Right atrium auricular region (tissue), 2 donors: Measurements from ENCODE around the gene PEPD. TPM values are rescaled to one million over a fixed set of nuclear protein-coding genes. Genes with fewer than 3 reads are reported as not detected.

Source experiments
- DNase-seq: peaks from one replicate; pipeline ENCODE4 v3.0.0-alpha.2; 2019; ENCODE audit warnings: low spot score
- H3K27ac ChIP-seq, 2 donors: fragments of 200-600 bp; sonication (generic); 1 replicate in 1 of 2; 2 replicates in 1 of 2; pipeline ENCODE4 v1.5.1; 2016 to 2019
- H3K27me3 ChIP-seq, 2 donors: fragments of 200-600 bp; sonication (generic); one replicate each; pipeline versions ENCODE4 v1.5.1 to v1.6.0; 2017 to 2019
- H3K36me3 ChIP-seq: fragments of 200-600 bp; sonication (generic); one replicate; pipeline ENCODE4 v1.5.1; 2016
- H3K4me1 ChIP-seq, 2 donors: fragments of 200-600 bp; sonication (generic); one replicate each; pipeline versions ENCODE4 v1.5.1 to v1.6.0; 2017 to 2019
- H3K4me3 ChIP-seq, 2 donors: fragments of 200-600 bp; sonication (generic); 1 replicate in 1 of 2; 2 replicates in 1 of 2; pipeline ENCODE4 v1.5.1; 2017 to 2019; ENCODE audit warnings: mild to moderate bottlenecking in 1 of 2, moderate library complexity in 1 of 2
- H3K9me3 ChIP-seq, 2 donors: fragments of 200-600 bp; sonication (generic); one replicate each; pipeline ENCODE4 v1.5.1; 2019
- total RNA-seq, 2 donors: library from RNA; depleted of rRNA; stranded (reverse); fragments of >200 nt; gene quantifications; one replicate each; pipeline ENCODE4 v1.1.0, GENCODE V29; 2016
- TF ChIP-seq, protein P1 (sequence below), 2 donors: fragments of 200-600 bp; sonication (generic); IDR thresholded peaks; one replicate each; pipeline ENCODE4 v1.5.1; 2019; ENCODE audit warnings: antibody characterized with exemption in 2 of 2

Gene PEPD
- total RNA-seq, 2 donors from 2014 or later: 27.1 to 38.9 TPM

DNA sequence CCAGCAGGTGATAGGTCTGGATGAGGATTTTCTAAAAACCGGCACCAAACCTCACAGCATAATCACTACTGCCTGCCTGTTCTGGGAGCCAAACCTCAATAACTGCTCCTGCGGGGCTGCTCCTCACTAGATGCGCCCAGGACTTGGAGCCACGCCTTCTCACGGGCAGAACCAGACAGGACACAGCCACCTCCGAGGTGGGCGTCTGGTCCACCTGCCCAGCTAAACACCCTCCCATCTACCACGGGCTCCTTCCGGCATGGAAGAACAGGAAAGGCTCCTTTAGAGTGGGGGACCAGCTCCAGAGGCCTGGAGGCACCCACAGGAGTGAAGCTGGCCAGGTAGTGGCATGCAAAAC is 73.5 kb downstream of the PEPD start:
- no peak for DNase-seq
- TF ChIP-seq, protein P1, sequence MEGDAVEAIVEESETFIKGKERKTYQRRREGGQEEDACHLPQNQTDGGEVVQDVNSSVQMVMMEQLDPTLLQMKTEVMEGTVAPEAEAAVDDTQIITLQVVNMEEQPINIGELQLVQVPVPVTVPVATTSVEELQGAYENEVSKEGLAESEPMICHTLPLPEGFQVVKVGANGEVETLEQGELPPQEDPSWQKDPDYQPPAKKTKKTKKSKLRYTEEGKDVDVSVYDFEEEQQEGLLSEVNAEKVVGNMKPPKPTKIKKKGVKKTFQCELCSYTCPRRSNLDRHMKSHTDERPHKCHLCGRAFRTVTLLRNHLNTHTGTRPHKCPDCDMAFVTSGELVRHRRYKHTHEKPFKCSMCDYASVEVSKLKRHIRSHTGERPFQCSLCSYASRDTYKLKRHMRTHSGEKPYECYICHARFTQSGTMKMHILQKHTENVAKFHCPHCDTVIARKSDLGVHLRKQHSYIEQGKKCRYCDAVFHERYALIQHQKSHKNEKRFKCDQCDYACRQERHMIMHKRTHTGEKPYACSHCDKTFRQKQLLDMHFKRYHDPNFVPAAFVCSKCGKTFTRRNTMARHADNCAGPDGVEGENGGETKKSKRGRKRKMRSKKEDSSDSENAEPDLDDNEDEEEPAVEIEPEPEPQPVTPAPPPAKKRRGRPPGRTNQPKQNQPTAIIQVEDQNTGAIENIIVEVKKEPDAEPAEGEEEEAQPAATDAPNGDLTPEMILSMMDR (IDR thresholded peaks at IDR 0.05): no peak

DNA sequence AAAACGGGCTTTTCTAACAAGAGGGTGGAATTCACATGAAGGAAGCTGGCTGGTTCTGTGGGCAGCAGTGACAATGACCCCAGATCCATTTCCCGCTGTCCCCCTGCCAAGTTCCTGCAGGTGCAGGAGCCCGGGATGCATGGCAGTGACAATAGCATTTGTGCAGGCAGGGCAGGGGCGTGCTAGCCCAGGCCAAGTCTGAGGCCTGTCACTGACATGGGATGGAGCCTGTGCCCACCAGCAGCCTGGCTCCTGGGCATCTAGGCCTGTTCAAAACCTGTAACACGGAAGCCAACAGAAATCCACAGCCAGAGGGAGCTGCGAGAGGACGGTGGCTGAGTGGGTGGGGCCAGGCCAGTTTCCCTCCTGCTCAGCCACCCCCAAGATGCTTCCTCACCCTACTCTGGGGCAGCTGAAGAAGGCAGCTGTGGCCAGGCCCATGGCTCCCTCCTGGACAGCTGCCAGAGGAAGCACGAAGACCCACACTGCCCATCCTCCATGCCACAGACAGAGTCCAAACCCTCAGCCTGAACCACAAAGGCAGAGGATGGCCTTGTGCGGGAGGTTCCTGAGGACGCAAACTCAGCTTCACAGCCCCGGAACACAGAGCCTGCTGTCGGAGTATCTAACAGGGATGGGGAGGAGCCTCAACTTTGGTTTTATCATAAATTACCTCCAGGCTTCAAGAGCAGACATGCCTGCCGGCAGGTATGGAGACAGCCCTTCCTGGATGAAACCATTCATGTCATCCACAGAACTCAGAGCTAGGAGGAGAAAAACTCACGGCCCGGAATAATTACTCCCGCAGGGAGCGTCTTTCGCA is 74.0 kb downstream of the PEPD start:
- Histone ChIP-seq H3K36me3 (no peaks in the 10 kb centered on the region), H3K27me3 (no peaks in the 10 kb centered on the region), H3K27ac (no peak overlapping the region), H3K4me1 (no peaks in the 10 kb centered on the region), H3K9me3 (no peaks in the 10 kb centered on the region), H3K4me3 (no peak overlapping the region)
- TF ChIP-seq, protein P1 (IDR thresholded peaks at IDR 0.05): no peak
- DNase-seq: no peak

More for the DNA sequence above, 73.5 kb downstream of the PEPD start:
- H3K9me3 ChIP-seq: no peaks in the 10 kb centered on the region
- H3K36me3 ChIP-seq: no peaks in the 10 kb centered on the region
- no peaks in the 10 kb centered on the region for H3K4me1 ChIP-seq
- H3K4me3 ChIP-seq: no peak overlapping the region
- H3K27me3 ChIP-seq: no peaks in the 10 kb centered on the region
- no peak overlapping the region for H3K27ac ChIP-seq

DNA sequence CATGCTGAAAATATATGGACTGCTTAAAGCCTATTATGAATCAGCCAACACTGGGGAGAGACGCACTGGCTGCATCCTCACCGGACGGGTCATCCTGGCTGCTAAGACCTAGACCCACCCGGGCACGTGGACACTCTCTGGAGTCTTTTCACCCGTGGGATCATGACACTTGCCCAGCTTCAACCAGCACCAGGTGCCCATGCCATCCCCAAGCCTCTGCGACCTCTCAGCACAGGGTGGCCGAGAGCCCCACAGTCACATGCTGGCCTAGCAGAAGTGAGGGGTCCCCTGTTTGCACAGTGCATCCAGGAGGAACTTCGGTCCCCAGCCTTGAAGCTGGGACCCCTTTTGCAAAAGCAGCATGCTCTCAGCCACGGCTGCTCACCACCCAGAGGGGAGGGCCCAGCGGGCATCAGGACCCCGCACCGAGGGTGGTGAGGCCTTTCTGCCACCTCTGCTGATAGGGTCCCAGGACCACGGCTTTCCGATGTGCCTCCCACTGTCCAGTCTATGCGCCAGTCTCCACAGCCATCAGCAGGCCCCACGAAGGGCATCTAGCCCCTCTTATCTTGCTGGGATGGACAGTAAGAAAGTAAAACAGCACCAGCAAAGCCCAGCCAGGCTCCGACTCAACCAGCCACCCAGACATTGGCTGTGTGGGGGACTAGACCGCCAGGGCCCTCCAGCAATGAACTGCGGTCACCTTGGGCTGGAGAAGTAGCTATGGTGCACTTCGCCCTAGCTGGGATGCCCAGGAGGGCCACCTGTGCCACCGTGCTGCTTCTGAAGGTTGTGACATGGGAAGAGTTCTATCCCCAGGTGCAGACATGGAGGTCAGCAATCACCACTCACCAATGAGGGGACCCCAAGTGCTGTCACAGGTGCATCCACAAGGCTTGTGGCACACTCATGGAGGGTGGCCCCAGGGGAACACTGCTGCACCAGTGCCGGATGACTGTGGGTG is 75.0 kb downstream of the PEPD start:
- H3K4me3 ChIP-seq: no peak overlapping the region
- no peak for DNase-seq
- H3K36me3 ChIP-seq: no peaks in the 10 kb centered on the region
- TF ChIP-seq, protein P1 (IDR thresholded peaks at IDR 0.05): no peak
- H3K4me1 ChIP-seq: no peaks in the 10 kb centered on the region
- no peaks in the 10 kb centered on the region for H3K9me3 ChIP-seq
- no peaks in the 10 kb centered on the region for H3K27me3 ChIP-seq
- no peak overlapping the region for H3K27ac ChIP-seq

DNA sequence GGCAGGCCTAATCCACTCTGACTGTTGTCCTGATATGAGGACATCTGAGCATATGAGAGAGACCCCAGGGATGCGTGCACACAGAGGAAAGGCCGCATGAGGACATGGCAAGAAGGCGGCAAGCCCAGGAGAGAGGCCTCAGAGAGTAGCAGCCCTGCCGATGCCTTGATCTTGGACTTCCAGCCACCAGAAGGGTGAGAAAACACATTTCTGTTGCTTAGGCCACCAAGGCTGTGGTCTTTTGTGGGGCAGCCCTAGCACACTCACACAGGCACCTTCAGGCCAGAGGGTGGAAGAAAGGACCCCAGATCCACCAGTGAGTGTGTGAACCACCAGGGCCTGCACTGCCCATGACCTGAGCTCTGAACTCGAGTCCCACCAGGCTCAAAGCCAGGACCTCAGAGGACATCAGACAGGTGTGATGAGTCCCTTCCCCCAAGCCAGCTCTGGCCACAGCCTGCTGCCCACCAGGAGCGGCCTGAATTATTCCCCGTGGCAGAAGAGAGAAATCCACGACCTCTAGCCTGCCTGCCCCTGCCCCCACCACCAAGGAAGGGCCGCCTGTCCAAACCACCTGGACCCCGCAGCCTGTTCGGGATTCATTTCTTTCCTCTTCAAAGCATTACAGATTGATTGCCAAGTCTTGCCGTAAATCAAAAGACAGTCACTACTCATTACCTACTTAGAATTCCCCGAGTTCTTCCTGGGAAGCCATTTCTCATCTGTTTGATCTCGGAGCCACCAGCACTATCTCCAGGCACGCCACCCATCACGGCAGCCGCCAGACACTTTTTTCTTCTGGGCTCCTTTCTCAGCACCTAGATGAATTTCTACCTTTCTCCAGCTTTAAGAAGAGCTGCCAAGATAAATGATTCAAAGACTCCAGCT is 75.9 kb downstream of the PEPD start:
- no peaks in the 10 kb centered on the region for H3K4me1 ChIP-seq
- DNase-seq: no peak
- H3K9me3 ChIP-seq: no peaks in the 10 kb centered on the region
- H3K27me3 ChIP-seq: no peaks in the 10 kb centered on the region
- no peak overlapping the region for H3K27ac ChIP-seq
- TF ChIP-seq, protein P1 (IDR thresholded peaks at IDR 0.05): no peak
- H3K36me3 ChIP-seq: no peaks in the 10 kb centered on the region
- no peak overlapping the region for H3K4me3 ChIP-seq
